Measurements from ENCODE around the gene ZFP36L2. TPM values are rescaled to one million over a fixed set of nuclear protein-coding genes. Genes with fewer than 3 reads are reported as not detected.

ZFP36L2 gene
- total and polyA plus RNA-seq, 10 of the 15 experiments (the other 5 are each of a cell fraction or from before 2014, with no cell fraction given), result 4.3 to 64.9 (median 19.5) TPM

DNA sequence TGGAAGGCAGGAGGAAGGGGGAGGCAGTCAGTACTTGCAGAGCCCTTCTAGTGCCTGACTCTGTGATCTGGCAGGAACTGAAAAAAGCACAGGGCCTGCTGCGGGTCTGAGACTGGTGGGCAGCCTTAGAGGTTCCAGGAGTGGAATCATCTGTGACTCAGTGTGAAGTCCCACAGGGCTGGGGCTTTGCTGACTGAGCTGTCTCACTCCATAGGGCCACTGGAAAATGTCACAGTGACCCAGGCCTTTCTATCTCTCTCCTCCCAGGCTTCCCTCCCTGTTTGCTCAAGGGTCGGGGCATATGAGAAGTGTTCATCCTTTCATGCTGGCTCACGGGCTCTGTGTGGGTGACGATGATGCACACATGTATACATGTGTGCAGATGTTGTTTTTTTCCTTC lies 47.1 kb upstream of the ZFP36L2 start:
- Histone ChIP-seq H4K20me1 (ENCODE audit: control insufficient read depth, insufficient read depth) (no peaks in the 10 kb centered on the region), H3K27me3 (replicated peaks in 1 of 2; ENCODE audit: control insufficient read depth in 2 of 2, insufficient read depth in 2 of 2, low read length in 1 of 2) (no peaks in the 10 kb centered on the region), H2AFZ (ENCODE audit: control insufficient read depth, low read depth, low read length) (no peak overlapping the region), H3K9me3 (replicated peaks; ENCODE audit: control insufficient read depth, insufficient read depth, low read length) (no peaks in the 10 kb centered on the region), H3K9ac (ENCODE audit: control insufficient read depth, insufficient read depth, low read length) (no peak overlapping the region), H3K4me1 (ENCODE audit: control insufficient read depth, insufficient read depth, low read length) (peaks cover 10% of the 10 kb centered on the region), H3K4me3 (no peak overlapping the region), H3K36me3 (ENCODE audit: control insufficient read depth in 2 of 2, insufficient read depth in 2 of 2, low read length in 1 of 2) (peaks cover 0 to 2% of the 10 kb centered on the region in 2 experiments; a peak in 2 of 4 replicates), H3K79me2 (ENCODE audit: control insufficient read depth, insufficient read depth, low read length) (no peaks in the 10 kb centered on the region), H3K4me2 (ENCODE audit: control insufficient read depth, insufficient read depth) (no peak overlapping the region), H3K27ac (ENCODE audit: control insufficient read depth, insufficient read depth) (0 out of 2 replicates have a peak overlapping the region, but pooled peaks have one; percentile 14)
- intact Hi-C loops (cut with micrococcal nuclease; ENCODE audit: unreplicated experiment), result no loop called here
- CTCF ChIA-PET, result interaction anchor here (0.6 kb wide), 1 partner anchor 33 kb away, joined by 3 read pairs; no protein-coding TSS in a partner anchor
- SMC1A ChIA-PET (ENCODE audit: uncharacterized antibody, unreplicated experiment), result interaction anchor here (0.6 kb wide), 1 partner anchor 420 kb away, joined by 3 read pairs; no protein-coding TSS in a partner anchor
- ATAC-seq (peak; percentile 93), DNase-seq (ENCODE audit: low read depth, low spot score) (no peak), FAIRE-seq (no peak)
- in situ Hi-C loops (cut with MboI), result no loop called here
- 70% methylated on average over 4 of the region's 4 CpGs for WGBS (ENCODE audit: insufficient coverage, insufficient replicate concordance, low lambda C conversion rate, missing lambda C conversion rate)
- BruUV-seq (replicated peaks), result no TSS peak
- POLR2A ChIA-PET, result interaction anchor here (0.9 kb wide), 1 partner anchor 113 kb away, joined by 5 read pairs; no protein-coding TSS in a partner anchor
- TF ChIP-seq POLR2AphosphoS5 (IDR thresholded peaks at IDR 0.05; ENCODE audit: low read length) (no peak), BCL11A (IDR thresholded peaks at IDR 0.05; ENCODE audit: low read depth, low read length) (no peak), CREB1 (IDR thresholded peaks at IDR 0.05; ENCODE audit: low read depth) (0 out of 2 replicates have a peak, but pooled peaks have one; percentile 8), NR2F1 (conservative IDR thresholded peaks at IDR 0.05) (no peak), NFYB (IDR thresholded peaks at IDR 0.05; ENCODE audit: insufficient read depth, low read depth, low read length) (no peak), MYC (IDR thresholded peaks at IDR 0.05; ENCODE audit: insufficient read depth, insufficient read length, insufficient replicate concordance, low read length, severe bottlenecking) (no peak), IKZF2 (IDR thresholded peaks at IDR 0.05) (peak in 1 of 2 experiments; percentile 10; a peak in 1 of 4 replicates), HDAC2 (IDR thresholded peaks at IDR 0.05) (no peak), SPI1 (IDR thresholded peaks at IDR 0.05; ENCODE audit: borderline replicate concordance, insufficient read depth, low read depth, low read length) (peak; percentile 56; the same call in 1 of the 2 replicates), POLR2A (IDR thresholded peaks at IDR 0.05; ENCODE audit: low read depth, low read length) (no peak), MTA2 (IDR thresholded peaks at IDR 0.05; ENCODE audit: low read depth) (0 out of 2 replicates have a peak, but pooled peaks have one; percentile 24)
- TF ChIP-seq, protein P1, sequence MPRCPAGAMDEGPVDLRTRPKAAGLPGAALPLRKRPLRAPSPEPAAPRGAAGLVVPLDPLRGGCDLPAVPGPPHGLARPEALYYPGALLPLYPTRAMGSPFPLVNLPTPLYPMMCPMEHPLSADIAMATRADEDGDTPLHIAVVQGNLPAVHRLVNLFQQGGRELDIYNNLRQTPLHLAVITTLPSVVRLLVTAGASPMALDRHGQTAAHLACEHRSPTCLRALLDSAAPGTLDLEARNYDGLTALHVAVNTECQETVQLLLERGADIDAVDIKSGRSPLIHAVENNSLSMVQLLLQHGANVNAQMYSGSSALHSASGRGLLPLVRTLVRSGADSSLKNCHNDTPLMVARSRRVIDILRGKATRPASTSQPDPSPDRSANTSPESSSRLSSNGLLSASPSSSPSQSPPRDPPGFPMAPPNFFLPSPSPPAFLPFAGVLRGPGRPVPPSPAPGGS (IDR thresholded peaks at IDR 0.05; ENCODE audit: borderline replicate concordance, insufficient read depth, low read depth, low read length, poor library complexity, severe bottlenecking), result peak; percentile 26
- TF ChIP-seq, protein P2, sequence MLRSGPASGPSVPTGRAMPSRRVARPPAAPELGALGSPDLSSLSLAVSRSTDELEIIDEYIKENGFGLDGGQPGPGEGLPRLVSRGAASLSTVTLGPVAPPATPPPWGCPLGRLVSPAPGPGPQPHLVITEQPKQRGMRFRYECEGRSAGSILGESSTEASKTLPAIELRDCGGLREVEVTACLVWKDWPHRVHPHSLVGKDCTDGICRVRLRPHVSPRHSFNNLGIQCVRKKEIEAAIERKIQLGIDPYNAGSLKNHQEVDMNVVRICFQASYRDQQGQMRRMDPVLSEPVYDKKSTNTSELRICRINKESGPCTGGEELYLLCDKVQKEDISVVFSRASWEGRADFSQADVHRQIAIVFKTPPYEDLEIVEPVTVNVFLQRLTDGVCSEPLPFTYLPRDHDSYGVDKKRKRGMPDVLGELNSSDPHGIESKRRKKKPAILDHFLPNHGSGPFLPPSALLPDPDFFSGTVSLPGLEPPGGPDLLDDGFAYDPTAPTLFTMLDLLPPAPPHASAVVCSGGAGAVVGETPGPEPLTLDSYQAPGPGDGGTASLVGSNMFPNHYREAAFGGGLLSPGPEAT (IDR thresholded peaks at IDR 0.05; ENCODE audit: low read depth), result 0 out of 2 replicates have a peak, but pooled peaks have one; percentile 15
- RAD21 ChIA-PET (ENCODE audit: unreplicated experiment), result no interaction called here
